HepG2 (cell line): ENCODE results near the gene SEMA7A. TPM values are rescaled to one million over a fixed set of nuclear protein-coding genes. Genes with fewer than 3 reads are reported as not detected.
A peak's percentile ranks its signal among the peaks of the same experiment; 100 is the strongest.

Experiments
- ARID3A ChIP-seq: IDR thresholded peaks from 2 replicates; pipeline ENCODE4 v1.6.1; 2012; ENCODE audit warnings: low read depth, low read length, improper control_type of control experiment
- CHCHD3 ChIP-seq: sonication (generic); formaldehyde crosslinking; IDR thresholded peaks from 2 replicates; pipeline ENCODE4 v1.8.0; 2022; ENCODE audit warnings: mild to moderate bottlenecking, missing genetic modification reagents, moderate library complexity
- ELK4 ChIP-seq: sonication (generic); formaldehyde crosslinking; IDR thresholded peaks from 2 replicates; pipeline ENCODE4 v1.9.0; 2021; ENCODE audit warnings: missing genetic modification reagents, borderline replicate concordance
- FLYWCH1 ChIP-seq: sonication (generic); formaldehyde crosslinking; IDR thresholded peaks from 2 replicates; pipeline ENCODE4 v1.8.1; 2023; ENCODE audit warnings: mild to moderate bottlenecking, missing genetic modification reagents
- HMG20B ChIP-seq: conservative IDR thresholded peaks from 2 replicates; pipeline ENCODE4 v1.6.1; 2016; ENCODE audit warnings: missing genetic modification reagents, missing compliant biosample characterization
- KDM3A ChIP-seq: IDR thresholded peaks from 2 replicates; pipeline ENCODE4 v1.6.1; 2018; ENCODE audit warnings: low read depth, missing compliant biosample characterization
- NFRKB ChIP-seq: fragments of 450-650 bp; IDR thresholded peaks from 2 replicates; pipeline ENCODE4 v1.6.1; 2017
- PATZ1 ChIP-seq: sonication (generic); formaldehyde crosslinking; IDR thresholded peaks from 2 replicates; pipeline ENCODE4 v1.4.0; 2020; ENCODE audit warnings: missing genetic modification reagents
- SMARCE1 ChIP-seq: fragments of 450-650 bp; IDR thresholded peaks from 2 replicates; pipeline ENCODE4 v1.6.1; 2017; ENCODE audit warnings: borderline replicate concordance
- SRSF1 ChIP-seq: fragments of 200-400 bp; formaldehyde crosslinking; optimal IDR thresholded peaks from 2 replicates; pipeline ENCODE3; 2017; ENCODE audit warnings: mild to moderate bottlenecking, low read depth, low read length, moderate library complexity
- TBL1XR1 ChIP-seq: fragments of 150-350 bp; IDR thresholded peaks from 2 replicates; pipeline ENCODE4 v1.6.1; 2014; ENCODE audit warnings: borderline replicate concordance, low read length; ENCODE audit not compliant: partially characterized antibody
- ZIK1 ChIP-seq: sonication (generic); formaldehyde crosslinking; IDR thresholded peaks from 2 replicates; pipeline ENCODE4 v1.5.0; 2020; ENCODE audit warnings: mild to moderate bottlenecking, low read depth, missing genetic modification reagents, borderline replicate concordance
- ZNF17 ChIP-seq: sonication (generic); formaldehyde crosslinking; IDR thresholded peaks from 2 replicates; pipeline ENCODE4 v1.5.0; 2020; ENCODE audit warnings: mild to moderate bottlenecking, missing genetic modification reagents
- ZNF232 ChIP-seq: sonication (generic); formaldehyde crosslinking; IDR thresholded peaks from 2 replicates; pipeline ENCODE4 v1.4.0; 2020; ENCODE audit warnings: missing genetic modification reagents, borderline replicate concordance
- ZNF430 ChIP-seq: sonication (generic); formaldehyde crosslinking; IDR thresholded peaks from 2 replicates; pipeline ENCODE4 v1.9.0; 2021; ENCODE audit warnings: mild to moderate bottlenecking, missing genetic modification reagents
- ZNF441 ChIP-seq: sonication (generic); formaldehyde crosslinking; IDR thresholded peaks from 2 replicates; pipeline ENCODE4 v1.7.0; 2021; ENCODE audit warnings: missing genetic modification reagents, borderline replicate concordance
- ZNF547 ChIP-seq: sonication (generic); formaldehyde crosslinking; IDR thresholded peaks from 2 replicates; pipeline ENCODE4 v1.5.1; 2020; ENCODE audit warnings: mild to moderate bottlenecking, missing genetic modification reagents
- ZNF687 ChIP-seq: sonication (generic); formaldehyde crosslinking; IDR thresholded peaks from 2 replicates; pipeline ENCODE4 v1.5.1; 2020; ENCODE audit warnings: mild to moderate bottlenecking, missing genetic modification reagents, moderate library complexity
- ZNF720 ChIP-seq: sonication (generic); formaldehyde crosslinking; IDR thresholded peaks from 2 replicates; pipeline ENCODE4 v1.4.0; 2020; ENCODE audit warnings: missing genetic modification reagents
- ZNF788 ChIP-seq: sonication (generic); formaldehyde crosslinking; IDR thresholded peaks from 2 replicates; pipeline ENCODE4 v1.5.0; 2020; ENCODE audit warnings: mild to moderate bottlenecking, missing genetic modification reagents, borderline replicate concordance
- polyA plus RNA-seq, 8 experiments: library from polyadenylated mRNA; depleted of rRNA in 3 of 8; stranded (reverse) in 7 of 8; unstranded in 1 of 8; fragments of >200 nt; fragmentation: Illumina TruSeq in 4 of 8; extraction: Trizol in 4 of 8; gene quantifications; 2 replicates each; pipeline versions ENCODE4 v1.2.1 to v1.2.3, GENCODE V29; 2011 to 2016; ENCODE audit warnings: low read depth in 4 of 8, missing spikeins in 1 of 8, mixed read lengths in 1 of 8; ENCODE audit not compliant: insufficient read depth in 1 of 8
- total RNA-seq, 5 experiments: library from RNA; depleted of rRNA; stranded (reverse); fragments of >200 nt; fragmentation: Illumina TruSeq; extraction: Trizol; gene quantifications; 2 replicates each; pipeline ENCODE4 v1.2.3, GENCODE V29; 2016; ENCODE audit warnings: low read depth in 1 of 5

Gene SEMA7A
- total and polyA plus RNA-seq, 2 of the 13 experiments (the other 11 are each of a cell fraction or from before 2014, with no cell fraction given): 9.0 to 15.8 TPM

- TF ChIP-seq ZNF547 (CRISPR knock-in tag) (no peak), TBL1XR1 (peak; percentile 55), ZNF441 (CRISPR knock-in tag) (no peak), ZNF788 (peak; percentile 88), ZIK1 (CRISPR knock-in tag) (0 out of 2 replicates have a peak, but pooled peaks have one; percentile 26), NFRKB (no peak), ZNF687 (CRISPR knock-in tag) (peak; percentile 89), PATZ1 (CRISPR knock-in tag) (peak; percentile 73), ARID3A (no peak; the same call in 1 of the 2 replicates), CHCHD3 (no peak), SRSF1 (no peak), ZNF17 (CRISPR knock-in tag) (no peak), ZNF430 (CRISPR knock-in tag) (peak; percentile 74; the same call in 1 of the 2 replicates), SMARCE1 (no peak), FLYWCH1 (CRISPR knock-in tag) (no peak), ZNF232 (CRISPR knock-in tag) (peak; percentile 55; the same call in 1 of the 2 replicates), KDM3A (CRISPR knock-in tag) (peak; percentile 81; the same call in 1 of the 2 replicates), ZNF720 (no peak), HMG20B (CRISPR knock-in tag) (0 out of 2 replicates have a peak, but pooled peaks have one; percentile 32), ELK4 (CRISPR knock-in tag) (no peak)
Observed at GRCh38 chr15:74460871-74461846, 27.4 kb upstream of the SEMA7A start, which contains the start of gene UBL7 (continued).
